H1 (cell line): ENCODE data around the gene SRMS. TPM values are rescaled to one million over a fixed set of nuclear protein-coding genes. Genes with fewer than 3 reads are reported as not detected.

ENCODE experiments used
- CTCF ChIA-PET: fragments of 300-600 bp; sonication (Branson Sonifier 250); formaldehyde crosslinking; loops from one replicate; lab custom pipeline; 2021; ENCODE audit not compliant: partially characterized antibody; lab: Charles Lee
- POLR2A ChIA-PET: fragments of 300-600 bp; sonication (Branson Sonifier 250); formaldehyde crosslinking; loops from one replicate; lab custom pipeline; 2021; ENCODE audit warnings: inconsistent platforms; ENCODE audit not compliant: partially characterized antibody; lab: Charles Lee
- DNase-seq, 2 experiments: peaks; one replicate each; pipeline versions ENCODE4 v3.0.0 to v3.0.0-alpha.2; 2010 to 2022; ENCODE audit warnings: low spot score in 2 of 2, low read depth in 1 of 2, mixed read lengths in 1 of 2
- FAIRE-seq: peaks from 2 replicates; lab custom pipeline; 2011; peaks lifted over from hg19 to GRCh38; lab: Jason Lieb, UNC
- H2AFZ ChIP-seq: 2 replicates; pipeline ENCODE4 v1.8.1; 2012; ENCODE audit warnings: low read length, inconsistent platforms
- H2AK5ac ChIP-seq: 2 replicates; pipeline ENCODE4 v1.6.1; 2013; ENCODE audit warnings: low read depth, low read length
- H2BK120ac ChIP-seq: replicated peaks from 2 replicates; pipeline ENCODE3; 2013; ENCODE audit warnings: low read depth, low read length, inconsistent platforms
- H2BK12ac ChIP-seq: 2 replicates; pipeline ENCODE4 v1.6.1; 2013; ENCODE audit warnings: low read depth, low read length
- H2BK15ac ChIP-seq: 2 replicates; pipeline ENCODE4 v1.6.1; 2013; ENCODE audit warnings: low read length
- H2BK20ac ChIP-seq: 2 replicates; pipeline ENCODE4 v1.6.1; 2013; ENCODE audit warnings: low read length
- H2BK5ac ChIP-seq: 2 replicates; pipeline ENCODE4 v1.6.1; 2013; ENCODE audit warnings: low read depth, low read length
- H3K14ac ChIP-seq: 2 replicates; pipeline ENCODE4 v1.6.1; 2013; ENCODE audit warnings: inconsistent platforms; ENCODE audit not compliant: insufficient read length
- H3K18ac ChIP-seq: 2 replicates; pipeline ENCODE4 v1.6.1; 2013; ENCODE audit warnings: low read length; ENCODE audit errors: extremely low read depth
- H3K23ac ChIP-seq: 2 replicates; pipeline ENCODE4 v1.6.1; 2013; ENCODE audit warnings: inconsistent platforms; ENCODE audit not compliant: insufficient read length
- H3K23me2 ChIP-seq: 2 replicates; pipeline ENCODE4 v1.6.1; 2013; ENCODE audit warnings: low read depth, low read length
- H3K27ac ChIP-seq: 2 replicates; pipeline ENCODE4 v1.6.1; 2011; ENCODE audit warnings: low read depth, low read length, inconsistent platforms
- H3K27me3 ChIP-seq, 4 experiments: replicated peaks in 1 of 4; 1 replicate in 1 of 4; 2 replicates in 3 of 4; pipeline versions ENCODE4 v1.6.1 to v1.8.1; 2011 to 2013; ENCODE audit warnings: low read length in 3 of 4, mild to moderate bottlenecking in 3 of 4, inconsistent platforms in 2 of 4, mixed read lengths in 2 of 4, moderate library complexity in 1 of 4; ENCODE audit not compliant: control insufficient read depth in 3 of 4, insufficient read depth in 3 of 4; ENCODE audit errors: extremely low read depth in 1 of 4
- H3K36me3 ChIP-seq, 4 experiments: 2 replicates each; pipeline versions ENCODE4 v1.6.1 to v1.8.1; 2011 to 2013; ENCODE audit warnings: mild to moderate bottlenecking in 4 of 4, low read length in 3 of 4, moderate library complexity in 2 of 4, control low read depth in 1 of 4, inconsistent platforms in 1 of 4; ENCODE audit not compliant: insufficient read depth in 4 of 4, control insufficient read depth in 2 of 4
- H3K4ac ChIP-seq: replicated peaks from 2 replicates; pipeline ENCODE3; 2013; ENCODE audit warnings: low read length, low read depth, mixed read lengths, inconsistent platforms; ENCODE audit not compliant: insufficient read length
- H3K4me1 ChIP-seq, 4 experiments: replicated peaks in 1 of 4; 1 replicate in 1 of 4; 2 replicates in 3 of 4; pipeline versions ENCODE4 v1.6.1 to v1.8.1; 2011 to 2013; ENCODE audit warnings: low read length in 3 of 4, inconsistent platforms in 2 of 4, mixed read lengths in 1 of 4; ENCODE audit not compliant: insufficient read depth in 4 of 4, control insufficient read depth in 3 of 4
- H3K4me2 ChIP-seq, 2 experiments: 2 replicates each; pipeline versions ENCODE4 v1.6.1 to v1.8.1; 2011 to 2013; ENCODE audit warnings: low read depth in 2 of 2, low read length in 2 of 2, control low read depth in 1 of 2, inconsistent platforms in 1 of 2, mild to moderate bottlenecking in 1 of 2; ENCODE audit not compliant: insufficient read depth in 1 of 2
- H3K4me3 ChIP-seq, 4 experiments: fragments of 200-600, 300-600 bp in 1 of 4; sonication (generic), shearing (Covaris generic), sonication (Bioruptor Twin) in 1 of 4; 2 replicates each; pipeline versions ENCODE4 v1.5.1 to v1.8.1; 2011 to 2016; ENCODE audit warnings: low read length in 4 of 4, low read depth in 3 of 4, control low read depth in 2 of 4, inconsistent platforms in 2 of 4, mild to moderate bottlenecking in 2 of 4, mixed read lengths in 1 of 4, moderate library complexity in 1 of 4; ENCODE audit not compliant: insufficient read depth in 2 of 4; ENCODE audit errors: extremely low read depth in 1 of 4
- H3K56ac ChIP-seq: replicated peaks from 2 replicates; pipeline ENCODE3; 2013; ENCODE audit warnings: low read depth, mild to moderate bottlenecking, mixed read lengths, low read length, inconsistent platforms; ENCODE audit not compliant: insufficient read length
- H3K79me1 ChIP-seq: 2 replicates; pipeline ENCODE4 v1.6.1; 2013; ENCODE audit warnings: low read depth, low read length, control low read depth
- H3K79me2 ChIP-seq, 2 experiments: 2 replicates each; pipeline versions ENCODE4 v1.6.1 to v1.8.1; 2012 to 2013; ENCODE audit warnings: low read length in 2 of 2, mild to moderate bottlenecking in 2 of 2, inconsistent platforms in 1 of 2; ENCODE audit not compliant: insufficient read depth in 2 of 2, control insufficient read depth in 1 of 2
- H3K9ac ChIP-seq, 4 experiments: replicated peaks in 1 of 4; 1 replicate in 1 of 4; 2 replicates in 3 of 4; pipeline versions ENCODE4 v1.6.1 to v1.8.1; 2011 to 2013; ENCODE audit warnings: low read depth in 3 of 4, low read length in 3 of 4, control low read depth in 2 of 4, mild to moderate bottlenecking in 2 of 4, moderate library complexity in 2 of 4, inconsistent platforms in 1 of 4; ENCODE audit errors: extremely low read depth in 1 of 4
- H3K9me3 ChIP-seq, 2 experiments: 2 replicates each; pipeline versions ENCODE4 v1.6.1 to v1.8.1; 2012 to 2013; ENCODE audit warnings: mild to moderate bottlenecking in 2 of 2, moderate library complexity in 2 of 2, control low read depth in 1 of 2, inconsistent platforms in 1 of 2, low read depth in 1 of 2, low read length in 1 of 2, mixed read lengths in 1 of 2; ENCODE audit not compliant: insufficient read depth in 2 of 2
- H4K20me1 ChIP-seq, 2 experiments: replicated peaks in 1 of 2; 2 replicates each; pipeline versions ENCODE3 to v1.8.1; 2011 to 2013; ENCODE audit warnings: inconsistent platforms in 2 of 2, low read length in 2 of 2, mild to moderate bottlenecking in 1 of 2; ENCODE audit not compliant: insufficient read depth in 2 of 2, control insufficient read depth in 1 of 2
- H4K5ac ChIP-seq: 2 replicates; pipeline ENCODE4 v1.6.1; 2013; ENCODE audit warnings: low read length, low read depth, mixed read lengths, inconsistent platforms; ENCODE audit not compliant: insufficient read length
- H4K8ac ChIP-seq: 2 replicates; pipeline ENCODE4 v1.8.0; 2013; ENCODE audit warnings: mild to moderate bottlenecking, moderate library complexity, low read length, inconsistent platforms; ENCODE audit not compliant: insufficient read depth; ENCODE audit errors: extremely low read depth
- H4K91ac ChIP-seq: replicated peaks from 2 replicates; pipeline ENCODE3; 2013; ENCODE audit warnings: low read length, mixed read lengths, inconsistent platforms; ENCODE audit not compliant: insufficient read length
- ASH2L ChIP-seq: fragments of 200-600, 300-600 bp; sonication (generic); IDR thresholded peaks from one replicate; pipeline ENCODE4 v1.7.1; 2017; ENCODE audit warnings: low read length
- CBX8 ChIP-seq: fragments of 300-800, 300-1000 bp; sonication (generic); IDR thresholded peaks from 2 replicates; pipeline ENCODE4 v1.7.1; 2016; ENCODE audit warnings: low read depth, low read length, borderline replicate concordance
- CEBPB ChIP-seq: IDR thresholded peaks from 2 replicates; pipeline ENCODE4 v1.6.1; 2012; ENCODE audit warnings: low read depth, low read length
- CTBP2 ChIP-seq: IDR thresholded peaks from 2 replicates; pipeline ENCODE4 v1.7.0; 2011; ENCODE audit warnings: borderline replicate concordance, mild to moderate bottlenecking, moderate library complexity, mixed read lengths, low read length; ENCODE audit not compliant: insufficient read depth, insufficient read length
- NANOG ChIP-seq: IDR thresholded peaks from 2 replicates; pipeline ENCODE4 v1.6.1; 2011; ENCODE audit warnings: low read length, low read depth, mild to moderate bottlenecking, inconsistent platforms; ENCODE audit not compliant: insufficient read depth, poor library complexity, severe bottlenecking
- POLR2AphosphoS5 ChIP-seq: IDR thresholded peaks from 2 replicates; pipeline ENCODE4 v1.6.1; 2011; ENCODE audit warnings: low read depth, low read length
- RNF2 ChIP-seq: fragments of 200-900, 300-1000 bp; sonication (generic); IDR thresholded peaks from 2 replicates; pipeline ENCODE4 v1.7.1; 2016; ENCODE audit warnings: borderline replicate concordance, low read depth, mild to moderate bottlenecking, antibody characterized with exemption, low read length; ENCODE audit not compliant: poor library complexity, severe bottlenecking; ENCODE audit errors: missing control alignments
- SP1 ChIP-seq: IDR thresholded peaks from 2 replicates; pipeline ENCODE4 v1.6.1; 2011; ENCODE audit warnings: low read depth, low read length
- SUZ12 ChIP-seq: fragments of 200-600 bp; sonication (generic); IDR thresholded peaks from 2 replicates; pipeline ENCODE4 v1.6.1; 2012; ENCODE audit warnings: mild to moderate bottlenecking, inconsistent platforms, low read length, moderate library complexity, mixed read lengths
- TAF1 ChIP-seq: IDR thresholded peaks from 2 replicates; pipeline ENCODE4 v1.6.1; 2011; ENCODE audit warnings: mild to moderate bottlenecking, low read depth, low read length
- WGBS, 2 experiments: shearing (Covaris generic) in 1 of 2; methylation state at CpG; one replicate each; pipeline versions ENCODE4 v1.1.6 to v1.1.7; 2013 to 2015; ENCODE audit warnings: low lambda C conversion rate in 2 of 2, mixed read lengths in 2 of 2, inconsistent platforms in 1 of 2, low coverage in 1 of 2, missing lambda C conversion rate in 1 of 2; ENCODE audit not compliant: insufficient replicate concordance in 2 of 2, insufficient coverage in 1 of 2, insufficient read length in 1 of 2; ENCODE audit errors: extremely low coverage in 1 of 2, missing lambda C conversion rate in 1 of 2; 5-methylcytosine and 5-hydroxymethylcytosine counted together
- polyA plus RNA-seq, 7 experiments: library from polyadenylated mRNA; depleted of rRNA in 3 of 7; stranded (reverse) in 5 of 7; unstranded in 2 of 7; fragments of >200 nt in 5 of 7; fragments of 200-250 nt in 2 of 7; gene quantifications; 1 replicate in 5 of 7; 2 replicates in 1 of 7; 4 replicates in 1 of 7; pipeline versions ENCODE4 v1.2.1 to v1.2.3, GENCODE V29; 2011 to 2013; ENCODE audit warnings: missing spikeins in 2 of 7, mixed read lengths in 2 of 7
- total RNA-seq: library from RNA; stranded (reverse); fragmentation: NEBNext Ultra II Directional; extraction: Animal tissue kit (Norgen Biotek cat#: 25700); gene quantifications from 2 replicates; pipeline ENCODE4 v1.2.1, GENCODE V29; 2021
- TF ChIP-seq, protein P1 (sequence below): IDR thresholded peaks from 2 replicates; pipeline ENCODE4 v1.6.1; 2011; ENCODE audit warnings: low read length, improper control_type of control experiment

Gene SRMS
- total and polyA plus RNA-seq, 2 of the 8 experiments (the other 6 are each of a cell fraction or from before 2014, with no cell fraction given): 0.39 to 0.76 TPM

- Histone ChIP-seq H2BK120ac (no peak overlapping the region), H3K79me1 (no peaks in the 10 kb centered on the region), H4K5ac (no peak overlapping the region), H3K4me3 (no peak overlapping the region), H2AFZ (no peak overlapping the region), H3K79me2 (no peaks in the 10 kb centered on the region), H2BK15ac (no peak overlapping the region), H4K8ac (no peak overlapping the region; the same call in 1 of the 2 replicates), H2BK20ac (no peak overlapping the region), H3K9ac (no peak overlapping the region), H3K27me3 (no peaks in the 10 kb centered on the region; a peak in 1 of 7 replicates), H3K14ac (no peak overlapping the region), H3K4me1 (peaks cover 0 to 17% (median 12%) of the 10 kb centered on the region in 4 experiments; a peak in 6 of 7 replicates), H4K20me1 (peaks cover 0 to 1% of the 10 kb centered on the region in 2 experiments), H3K18ac (no peak overlapping the region), H3K56ac (no peak overlapping the region), H3K4me2 (no peak overlapping the region), H2AK5ac (no peak overlapping the region), H3K9me3 (no peaks in the 10 kb centered on the region), H3K36me3 (no peaks in the 10 kb centered on the region; a peak in 1 of 8 replicates), H3K4ac (no peak overlapping the region), H2BK5ac (no peak overlapping the region), H3K23me2 (peaks cover 4% of the 10 kb centered on the region; the same call in 1 of the 2 replicates), H2BK12ac (no peak overlapping the region), H4K91ac (no peak overlapping the region), H3K27ac (no peak overlapping the region), H3K23ac (no peak overlapping the region)
- DNase-seq (no peak), FAIRE-seq (no peak)
- TF ChIP-seq CTBP2: no peak
- no peak for TF ChIP-seq ASH2L
- TF ChIP-seq CBX8: no peak
- no peak for TF ChIP-seq POLR2AphosphoS5
- TF ChIP-seq, protein P1, sequence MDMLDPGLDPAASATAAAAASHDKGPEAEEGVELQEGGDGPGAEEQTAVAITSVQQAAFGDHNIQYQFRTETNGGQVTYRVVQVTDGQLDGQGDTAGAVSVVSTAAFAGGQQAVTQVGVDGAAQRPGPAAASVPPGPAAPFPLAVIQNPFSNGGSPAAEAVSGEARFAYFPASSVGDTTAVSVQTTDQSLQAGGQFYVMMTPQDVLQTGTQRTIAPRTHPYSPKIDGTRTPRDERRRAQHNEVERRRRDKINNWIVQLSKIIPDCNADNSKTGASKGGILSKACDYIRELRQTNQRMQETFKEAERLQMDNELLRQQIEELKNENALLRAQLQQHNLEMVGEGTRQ: no peak
- TF ChIP-seq TAF1: no peak
- TF ChIP-seq SUZ12: no peak
- TF ChIP-seq CEBPB: no peak
- no peak for TF ChIP-seq RNF2
- TF ChIP-seq NANOG: no peak
- TF ChIP-seq SP1: no peak
- POLR2A ChIA-PET: no interaction called here
- CTCF ChIA-PET: interaction anchor here (0.9 to 2.2 kb wide), 8 partner anchors 9 to 377 kb away, joined by 3 to 9 read pairs (median 4); partner anchors contain the start of gene PTK6
- 90% methylated on average over 5 of the region's 19 CpGs; no CpG with 5 or more reads in 1 of the 2 experiments for WGBS, 2 experiments
These were observed 9.9 kb upstream of the SRMS start for GRCh38 chr20:63557481-63557891.
